DOHH2 (cell line): ENCODE measurements around the gene MARS1.

Source experiments
- CTCF ChIP-seq: fragments of 200-600 bp; sonication (generic); IDR thresholded peaks from one replicate; pipeline ENCODE4 v1.5.1; 2014; ENCODE audit warnings: antibody characterized with exemption, mild to moderate bottlenecking, low read depth, low read length; ENCODE audit not compliant: poor library complexity, severe bottlenecking
- EZH2phosphoT487 ChIP-seq: fragments of 200-600 bp; sonication (generic); IDR thresholded peaks from 2 replicates; pipeline ENCODE4 v1.6.1; 2017; ENCODE audit warnings: borderline replicate concordance, mild to moderate bottlenecking, antibody characterized with exemption, low read length, moderate library complexity, mixed read lengths

- TF ChIP-seq EZH2phosphoT487: no peak
- TF ChIP-seq CTCF: no peak
Observed at GRCh38 chr12:57526477-57527126, 38.7 kb downstream of the MARS1 start.
